Measurements from ENCODE around the gene HOXA4.

HOXA4 gene

GRCh38 chr7:27157702-27158431, 27.3 kb upstream of the HOXA4 start:
- DNase-seq (ENCODE audit: low spot score), result no peak

GRCh38 chr7:27156916-27157701, 26.6 kb upstream of the HOXA4 start:
- DNase-seq (ENCODE audit: low spot score), result no peak

- no peak for DNase-seq (ENCODE audit: low spot score)
These were observed 25.9 kb upstream of the HOXA4 start, which contains the start of gene HOXA7 for GRCh38 chr7:27156508-27156898. Gene HOXA7, minus strand, starts transcription at chr7:27156675. Its CDS starts 130 bp downstream, at chr7:27156545.

- DNase-seq (ENCODE audit: low spot score), result no peak
These were observed 25.4 kb upstream of the HOXA4 start for GRCh38 chr7:27155816-27156507.

DNA sequence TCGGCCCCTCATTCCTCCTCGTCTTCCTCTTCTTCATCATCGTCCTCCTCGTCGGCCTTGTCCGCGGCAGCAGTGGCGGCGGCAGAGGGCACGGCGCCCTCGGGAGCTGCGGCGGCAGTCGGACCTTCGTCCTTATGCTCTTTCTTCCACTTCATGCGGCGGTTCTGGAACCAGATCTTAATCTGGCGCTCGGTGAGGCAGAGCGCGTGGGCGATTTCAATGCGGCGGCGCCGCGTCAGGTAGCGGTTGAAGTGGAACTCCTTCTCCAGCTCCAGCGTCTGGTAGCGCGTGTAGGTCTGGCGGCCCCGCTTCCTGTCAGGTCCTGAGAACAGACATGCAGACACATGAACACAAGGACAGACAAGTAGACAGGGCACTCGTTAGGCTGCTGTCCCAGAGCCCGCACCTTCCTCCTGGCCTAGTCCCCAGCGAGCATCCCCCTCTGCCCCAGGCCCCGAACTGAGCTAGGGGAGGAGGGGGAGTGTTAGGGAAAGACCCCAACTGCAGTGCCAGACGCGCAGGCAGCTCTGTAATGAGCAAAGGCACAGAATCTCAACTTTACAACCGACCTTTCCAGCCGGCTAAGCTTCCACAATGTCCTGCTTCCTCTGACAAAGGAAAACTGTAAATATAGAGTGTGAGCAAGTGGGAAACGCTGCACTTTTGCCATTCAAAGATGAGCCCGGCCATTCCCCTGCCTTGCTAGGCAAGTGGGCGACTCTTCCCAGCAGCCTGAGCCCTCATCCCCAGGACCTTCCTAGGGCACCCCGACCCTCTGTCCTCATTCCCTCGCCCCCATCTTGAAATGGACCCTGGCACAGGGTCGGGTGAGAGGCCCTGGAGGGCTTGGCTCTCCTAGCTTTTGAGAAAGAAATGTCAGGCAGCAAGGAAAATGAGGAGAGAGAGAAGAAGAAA, 24.6 kb upstream of the HOXA4 start:
- no peak for DNase-seq (ENCODE audit: low spot score)

- no peak for DNase-seq (ENCODE audit: low spot score)
These were observed 23.8 kb upstream of the HOXA4 start for GRCh38 chr7:27154369-27154768.

DNA sequence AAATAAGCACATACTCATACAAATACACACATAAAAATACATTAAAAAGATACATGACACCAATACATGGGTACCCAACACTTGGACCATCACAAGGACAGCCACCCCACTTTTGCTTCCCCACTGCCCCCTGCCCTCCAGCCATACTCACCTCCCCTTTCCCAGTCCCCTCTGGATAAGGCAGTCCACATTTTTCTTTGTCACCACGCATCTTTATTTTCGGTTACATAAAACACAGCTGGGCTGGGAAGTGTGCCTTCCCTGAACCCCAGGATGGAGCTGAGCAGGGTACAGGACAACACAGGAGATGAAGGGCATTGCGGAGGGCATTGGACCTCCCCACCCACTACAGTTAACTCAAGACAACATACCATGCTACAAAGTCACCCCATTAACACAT, 23.0 kb upstream of the HOXA4 start:
- DNase-seq (ENCODE audit: low spot score), result no peak

DNA sequence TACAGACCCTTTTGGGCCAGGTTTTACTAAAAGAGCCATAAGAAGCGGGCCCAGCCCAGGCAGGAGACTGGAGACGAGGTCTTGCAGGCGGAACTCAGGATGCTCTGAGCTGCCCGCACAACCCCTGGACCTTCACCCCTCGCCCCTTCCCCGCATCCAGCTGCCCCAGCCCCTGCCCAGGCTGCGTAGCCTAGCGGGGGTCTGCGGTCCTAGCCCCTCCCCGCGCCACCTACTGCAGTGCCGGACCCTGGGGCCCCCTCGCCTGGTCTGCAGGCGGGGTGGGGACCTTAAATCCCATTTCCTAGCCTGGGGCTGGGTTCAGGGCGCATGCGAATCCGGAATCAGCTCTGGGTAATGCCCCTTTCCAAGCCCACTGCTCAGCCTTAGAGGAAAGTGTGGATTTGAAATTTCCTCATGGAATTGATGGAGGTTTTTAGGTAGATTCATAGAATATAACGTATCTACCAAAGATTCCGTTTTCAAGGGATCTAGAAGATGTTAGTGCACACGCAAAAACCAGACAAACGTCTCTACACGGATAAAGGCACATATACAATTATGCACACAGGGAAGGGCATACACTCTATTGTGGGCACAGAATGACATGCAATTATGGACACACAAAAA, 22.4 kb upstream of the HOXA4 start:
- DNase-seq (ENCODE audit: low spot score), result no peak

DNA sequence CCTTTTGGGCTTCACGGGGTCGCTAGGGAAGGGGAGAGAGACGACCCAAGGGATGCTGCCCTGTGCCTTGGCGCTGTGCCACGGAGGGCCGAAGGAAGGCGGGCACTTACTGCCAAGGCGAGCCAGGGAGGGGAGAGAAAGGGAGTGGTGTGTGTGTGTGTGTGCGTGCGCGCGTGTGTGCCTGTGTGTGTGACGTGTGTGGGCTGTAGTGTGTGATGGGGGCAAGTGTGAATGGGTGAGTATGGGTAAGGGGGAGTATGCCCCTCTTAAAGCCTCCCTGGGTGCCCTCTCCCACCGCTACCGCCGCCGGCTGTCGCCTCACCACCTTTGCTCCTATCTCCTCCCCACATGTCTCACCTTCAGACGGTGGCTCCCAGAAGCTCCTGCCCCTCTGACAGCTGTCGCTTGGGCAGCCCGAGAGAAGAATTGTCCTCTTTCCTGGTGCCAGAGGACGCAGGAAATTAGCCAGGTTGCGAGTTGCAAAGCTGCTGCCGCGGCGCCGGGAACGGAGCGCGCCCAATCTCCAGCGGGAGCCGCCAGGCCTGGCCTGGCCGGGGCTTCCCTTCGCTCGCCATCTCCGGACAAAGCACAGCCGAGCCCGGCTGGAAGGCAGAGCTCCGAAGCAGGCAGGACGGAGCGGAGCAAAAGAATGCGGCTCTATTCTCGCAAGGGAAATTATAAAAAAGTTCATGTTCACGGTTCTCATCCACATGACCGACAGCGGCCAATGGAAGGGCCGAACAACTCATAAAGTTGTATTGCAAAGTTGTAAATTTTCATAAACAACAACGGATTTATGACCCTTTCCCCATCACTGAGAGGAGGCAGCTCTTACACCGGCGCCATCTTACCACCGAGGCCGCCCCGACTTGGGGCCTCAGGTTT, 21.6 kb upstream of the HOXA4 start, which contains the start of gene HOXA3:
Gene HOXA3 (minus strand): TSS at position 653 of the 885 bp plus-strand sequence. CDS start 41,943 bp downstream, outside the sequence.
- DNase-seq (ENCODE audit: low spot score), result peak; percentile 64

DNA sequence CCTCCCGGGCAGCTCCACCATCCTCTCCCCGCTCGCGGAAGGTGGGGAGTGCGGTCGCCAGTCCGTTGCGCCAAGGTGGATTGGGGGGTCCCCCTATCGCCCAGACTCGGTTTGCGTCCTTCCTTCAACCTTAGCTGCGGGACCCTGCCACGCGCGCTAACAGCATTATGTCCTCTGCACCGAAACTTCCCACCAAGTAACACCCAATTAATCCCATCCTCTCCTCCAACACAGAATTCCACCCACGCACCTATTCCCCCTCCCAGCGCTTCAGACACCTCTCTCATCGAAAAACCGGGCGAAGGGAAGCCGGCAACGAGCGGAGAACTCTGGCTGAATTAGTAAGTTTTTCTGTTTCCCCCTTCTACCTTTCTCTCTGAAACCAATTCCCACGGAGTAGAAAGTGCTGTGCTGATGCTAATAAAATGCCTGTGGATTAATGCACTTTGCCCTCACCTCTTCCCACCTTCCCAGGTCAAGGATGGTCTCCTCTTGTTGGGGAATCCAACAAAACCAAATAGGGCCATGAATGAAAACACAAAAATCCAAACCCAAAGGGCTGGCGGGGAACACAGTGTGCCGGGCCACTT, 20.9 kb upstream of the HOXA4 start:
- no peak for DNase-seq (ENCODE audit: low spot score)

DNA sequence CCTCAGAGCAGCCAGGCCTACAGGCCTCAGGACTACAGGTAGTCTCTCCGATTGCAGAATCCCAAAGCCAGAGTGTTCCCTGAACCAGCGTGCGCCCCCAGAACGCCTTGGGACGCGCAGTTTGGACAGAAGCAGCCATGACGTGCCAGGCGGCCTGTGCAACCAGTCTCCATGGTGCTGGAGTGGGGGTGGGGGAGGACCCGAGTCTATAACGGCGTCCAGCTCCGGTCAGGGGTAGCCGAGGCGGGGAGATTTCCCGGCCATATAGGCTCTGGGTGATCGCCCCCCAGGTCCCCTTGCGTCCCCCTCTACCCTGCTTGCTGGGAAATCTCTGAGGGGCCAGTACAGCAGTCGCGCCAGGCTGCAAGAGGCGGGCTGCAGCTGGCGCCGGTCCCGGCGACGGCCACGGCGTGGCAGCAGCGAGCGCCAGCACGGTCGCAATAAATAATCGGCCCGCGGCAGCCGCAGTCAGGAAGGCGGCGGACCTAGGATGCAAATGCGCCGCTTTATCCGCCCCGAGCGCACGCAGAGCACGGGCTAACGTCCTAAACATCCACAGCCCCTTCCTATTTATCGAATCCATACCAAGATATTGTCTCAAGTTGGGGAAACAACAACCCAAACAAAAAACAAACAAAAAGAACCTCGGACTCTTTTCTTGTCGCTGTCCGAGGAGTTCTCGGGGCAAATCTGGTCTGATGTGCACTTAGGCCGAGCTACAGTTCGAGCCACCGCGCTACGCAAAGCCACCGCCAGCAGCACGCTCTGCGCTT, 20.2 kb upstream of the HOXA4 start:
- peak; percentile 94 for DNase-seq (ENCODE audit: low spot score)

- DNase-seq (ENCODE audit: low spot score), result no peak
These were observed 19.4 kb upstream of the HOXA4 start for GRCh38 chr7:27149842-27150567.

DNA sequence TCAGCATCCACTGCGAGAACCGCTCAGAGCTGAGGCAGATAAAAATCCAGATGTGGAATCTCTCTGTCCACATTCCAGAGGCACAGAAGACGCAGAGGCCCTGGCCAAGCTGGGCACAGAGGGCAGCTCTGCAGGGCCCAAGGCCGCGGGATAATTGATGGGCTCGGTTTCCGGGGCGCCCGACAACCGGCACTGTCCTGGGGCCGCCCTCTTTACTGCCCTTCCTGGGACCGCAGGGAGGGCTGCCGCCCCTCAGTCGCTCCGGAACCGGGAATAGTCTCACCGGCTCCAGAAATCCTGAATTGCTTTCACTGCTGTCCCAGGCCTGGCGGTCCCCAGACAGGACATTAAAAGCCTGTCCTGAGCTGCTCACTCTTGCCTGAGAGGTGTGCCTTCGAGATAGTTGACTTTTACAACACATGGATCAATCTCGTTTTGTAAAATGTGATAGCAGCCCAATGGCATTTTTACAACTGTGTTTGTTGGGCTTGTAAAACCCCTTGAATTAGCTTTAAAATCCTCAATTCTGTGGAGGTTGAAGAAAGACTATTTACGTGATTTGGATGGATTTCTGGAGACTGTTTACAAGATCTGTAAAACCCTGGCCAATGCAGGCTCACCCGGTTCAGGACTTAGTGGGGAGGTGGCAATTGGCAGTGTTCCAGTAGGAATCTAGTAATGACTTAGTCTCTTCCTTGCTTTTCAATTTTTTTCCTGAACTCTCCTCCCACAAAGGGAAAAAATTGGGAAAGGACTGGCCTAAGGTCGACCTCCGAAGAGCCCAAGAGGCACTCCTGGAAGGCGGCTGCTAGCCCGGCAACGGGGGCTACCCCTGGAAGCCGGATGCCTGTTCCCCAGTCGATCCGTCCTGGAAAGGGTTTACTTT, 18.4 kb upstream of the HOXA4 start:
- DNase-seq (ENCODE audit: low spot score), result no peak

DNA sequence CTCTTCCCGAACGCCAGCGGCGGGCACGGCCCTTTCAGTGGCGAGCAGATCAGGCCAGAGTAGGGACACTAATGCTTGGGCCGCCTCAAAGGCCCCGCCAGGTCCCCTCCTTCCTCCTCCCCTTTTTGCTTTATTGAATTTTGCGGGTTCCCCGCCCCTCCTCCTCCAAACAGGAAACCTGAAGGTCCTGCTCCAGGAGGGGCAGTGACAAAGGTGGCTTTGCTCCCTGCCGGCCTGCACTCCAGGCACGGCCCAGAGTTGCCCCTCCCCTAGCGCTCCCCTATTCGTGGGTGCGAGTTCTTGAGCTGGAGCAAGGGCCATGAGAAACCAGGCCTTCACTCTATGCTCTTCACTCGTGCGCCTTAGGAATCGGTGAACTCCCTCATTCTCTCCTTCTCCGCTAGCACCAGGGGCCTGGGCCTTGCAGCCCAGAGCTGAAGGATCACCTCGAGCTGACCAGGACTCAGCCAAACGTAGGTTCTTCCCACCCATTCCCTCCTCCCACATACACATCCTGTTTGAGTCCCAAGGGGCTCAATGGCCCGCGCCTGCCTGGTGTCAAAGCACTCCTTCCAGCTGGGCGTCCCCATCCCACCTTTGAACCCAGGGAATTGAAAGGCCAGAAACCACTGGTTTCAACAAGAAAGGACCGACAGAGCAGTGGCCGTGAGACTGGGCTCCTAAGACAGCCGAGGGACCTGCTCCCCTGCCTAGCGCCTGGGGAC, 17.6 kb upstream of the HOXA4 start:
- no peak for DNase-seq (ENCODE audit: low spot score)

- DNase-seq (ENCODE audit: low spot score), result no peak
These were observed 16.9 kb upstream of the HOXA4 start, which contains the start of gene HOXA6 for GRCh38 chr7:27147199-27148030. Gene HOXA6, minus strand, starts transcription at chr7:27147774. Its CDS starts 25 bp downstream, at chr7:27147749.
